ENCODE measurements around the gene GJA9. TPM values are rescaled to one million over a fixed set of nuclear protein-coding genes. Genes with fewer than 3 reads are reported as not detected.

Gene GJA9
- total RNA-seq, 4 donors from 2014 or later: not detected

- no peak for TF ChIP-seq POLR2A (IDR thresholded peaks at IDR 0.05; ENCODE audit: low read depth)
- TF ChIP-seq CTCF (IDR thresholded peaks at IDR 0.05): no peak
- TF ChIP-seq EP300 (IDR thresholded peaks at IDR 0.05): no peak
- TF ChIP-seq POLR2AphosphoS5 (IDR thresholded peaks at IDR 0.05): no peak
- Histone ChIP-seq H3K4me1 (no peaks in the 10 kb centered on the region), H3K9me3 (no peaks in the 10 kb centered on the region), H3K27ac (replicated peaks in 1 of 4) (no peak overlapping the region), H3K4me3 (no peak overlapping the region), H3K27me3 (no peaks in the 10 kb centered on the region), H3K36me3 (no peaks in the 10 kb centered on the region)
- DNase-seq (ENCODE audit: extremely low spot score): no peak
- intact Hi-C loops (cut with DNase I): no loop called here
- 81% methylated on average over 1 of the region's 1 CpG for WGBS
Observed at GRCh38 chr1:38892976-38893375, 11.6 kb upstream of the GJA9 start.

GRCh38 chr1:38891753-38892152, 10.4 kb upstream of the GJA9 start:
- H3K4me1 ChIP-seq: no peaks in the 10 kb centered on the region
- H3K36me3 ChIP-seq: no peaks in the 10 kb centered on the region
- H3K27me3 ChIP-seq: no peaks in the 10 kb centered on the region
- H3K9me3 ChIP-seq: no peaks in the 10 kb centered on the region
- no peak for DNase-seq (ENCODE audit: extremely low spot score)
- no peak overlapping the region for H3K27ac ChIP-seq (replicated peaks in 1 of 4)
- WGBS: 96% methylated on average over 1 of the region's 1 CpG
- TF ChIP-seq EP300 (IDR thresholded peaks at IDR 0.05) (no peak), POLR2A (IDR thresholded peaks at IDR 0.05; ENCODE audit: low read depth) (no peak), POLR2AphosphoS5 (IDR thresholded peaks at IDR 0.05) (no peak), CTCF (IDR thresholded peaks at IDR 0.05) (no peak)
- H3K4me3 ChIP-seq: no peak overlapping the region
- intact Hi-C loops (cut with DNase I): no loop called here

- Histone ChIP-seq H3K4me1 (no peaks in the 10 kb centered on the region), H3K36me3 (no peaks in the 10 kb centered on the region), H3K9me3 (no peaks in the 10 kb centered on the region), H3K4me3 (no peak overlapping the region), H3K27me3 (no peaks in the 10 kb centered on the region), H3K27ac (replicated peaks in 1 of 4) (no peak overlapping the region)
- WGBS: 81% methylated on average over 5 of the region's 5 CpGs
- TF ChIP-seq CTCF (IDR thresholded peaks at IDR 0.05) (no peak), POLR2AphosphoS5 (IDR thresholded peaks at IDR 0.05) (no peak), POLR2A (IDR thresholded peaks at IDR 0.05; ENCODE audit: low read depth) (no peak), EP300 (IDR thresholded peaks at IDR 0.05) (no peak)
- no peak for DNase-seq (ENCODE audit: extremely low spot score)
- intact Hi-C loops (cut with DNase I): no loop called here
Observed at GRCh38 chr1:38889589-38889988, 8.2 kb upstream of the GJA9 start.

GRCh38 chr1:38888423-38889333, 7.3 kb upstream of the GJA9 start:
- Histone ChIP-seq H3K27ac (replicated peaks in 1 of 4) (no peak overlapping the region), H3K4me3 (no peak overlapping the region), H3K4me1 (no peaks in the 10 kb centered on the region), H3K36me3 (no peaks in the 10 kb centered on the region), H3K9me3 (no peaks in the 10 kb centered on the region), H3K27me3 (no peaks in the 10 kb centered on the region)
- WGBS: 89% methylated on average over 9 of the region's 9 CpGs
- no peak for DNase-seq (ENCODE audit: extremely low spot score)
- no peak for TF ChIP-seq POLR2A (IDR thresholded peaks at IDR 0.05; ENCODE audit: low read depth)
- no peak for TF ChIP-seq CTCF (IDR thresholded peaks at IDR 0.05)
- TF ChIP-seq EP300 (IDR thresholded peaks at IDR 0.05): no peak
- intact Hi-C loops (cut with DNase I): no loop called here

Data from esophagus muscularis mucosa (tissue), 4 donors.